Nephron progenitor cell (in vitro differentiated cells): ENCODE results near the gene PXK.

Source experiments
- DNase-seq: peaks from one replicate; pipeline ENCODE4 v3.0.0; 2021
- H3K27ac Mint-ChIP-seq: 2 replicates; pipeline ENCODE4 v1.8.0; 2021; ENCODE audit warnings: mild to moderate bottlenecking, moderate library complexity, mixed read lengths
- H3K27me3 Mint-ChIP-seq: 2 replicates; pipeline ENCODE4 v1.8.0; 2021; ENCODE audit warnings: mild to moderate bottlenecking, low read depth, mixed read lengths; ENCODE audit not compliant: poor library complexity
- H3K36me3 Mint-ChIP-seq: 2 replicates; pipeline ENCODE4 v1.8.0; 2021; ENCODE audit warnings: low read depth, mixed read lengths
- H3K4me1 Mint-ChIP-seq: 2 replicates; pipeline ENCODE4 v1.8.0; 2021; ENCODE audit warnings: mixed read lengths
- H3K4me3 Mint-ChIP-seq: 2 replicates; pipeline ENCODE4 v1.8.0; 2021; ENCODE audit warnings: mild to moderate bottlenecking, moderate library complexity, mixed read lengths
- H3K9me3 Mint-ChIP-seq: 2 replicates; pipeline ENCODE4 v1.8.0; 2021; ENCODE audit warnings: mild to moderate bottlenecking, moderate library complexity, mixed read lengths
- TF ChIP-seq, protein P1 (sequence below): fragments of 200-600 bp; sonication (generic); IDR thresholded peaks from 2 replicates; pipeline ENCODE4 v1.5.0; 2021; ENCODE audit warnings: antibody characterized with exemption

Gene PXK

GRCh38 chr3:58441514-58442450 lies 109.1 kb downstream of the PXK start:
- peaks cover 16% of the 10 kb centered on the region for H3K4me1 Mint-ChIP-seq
- H3K36me3 Mint-ChIP-seq = no peaks in the 10 kb centered on the region
- no peak overlapping the region for H3K27ac Mint-ChIP-seq
- no peak overlapping the region for H3K4me3 Mint-ChIP-seq
- H3K27me3 Mint-ChIP-seq = peaks cover 5% of the 10 kb centered on the region
- TF ChIP-seq, protein P1, sequence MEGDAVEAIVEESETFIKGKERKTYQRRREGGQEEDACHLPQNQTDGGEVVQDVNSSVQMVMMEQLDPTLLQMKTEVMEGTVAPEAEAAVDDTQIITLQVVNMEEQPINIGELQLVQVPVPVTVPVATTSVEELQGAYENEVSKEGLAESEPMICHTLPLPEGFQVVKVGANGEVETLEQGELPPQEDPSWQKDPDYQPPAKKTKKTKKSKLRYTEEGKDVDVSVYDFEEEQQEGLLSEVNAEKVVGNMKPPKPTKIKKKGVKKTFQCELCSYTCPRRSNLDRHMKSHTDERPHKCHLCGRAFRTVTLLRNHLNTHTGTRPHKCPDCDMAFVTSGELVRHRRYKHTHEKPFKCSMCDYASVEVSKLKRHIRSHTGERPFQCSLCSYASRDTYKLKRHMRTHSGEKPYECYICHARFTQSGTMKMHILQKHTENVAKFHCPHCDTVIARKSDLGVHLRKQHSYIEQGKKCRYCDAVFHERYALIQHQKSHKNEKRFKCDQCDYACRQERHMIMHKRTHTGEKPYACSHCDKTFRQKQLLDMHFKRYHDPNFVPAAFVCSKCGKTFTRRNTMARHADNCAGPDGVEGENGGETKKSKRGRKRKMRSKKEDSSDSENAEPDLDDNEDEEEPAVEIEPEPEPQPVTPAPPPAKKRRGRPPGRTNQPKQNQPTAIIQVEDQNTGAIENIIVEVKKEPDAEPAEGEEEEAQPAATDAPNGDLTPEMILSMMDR = no peak
- no peak for DNase-seq
- H3K9me3 Mint-ChIP-seq = no peaks in the 10 kb centered on the region

DNA sequence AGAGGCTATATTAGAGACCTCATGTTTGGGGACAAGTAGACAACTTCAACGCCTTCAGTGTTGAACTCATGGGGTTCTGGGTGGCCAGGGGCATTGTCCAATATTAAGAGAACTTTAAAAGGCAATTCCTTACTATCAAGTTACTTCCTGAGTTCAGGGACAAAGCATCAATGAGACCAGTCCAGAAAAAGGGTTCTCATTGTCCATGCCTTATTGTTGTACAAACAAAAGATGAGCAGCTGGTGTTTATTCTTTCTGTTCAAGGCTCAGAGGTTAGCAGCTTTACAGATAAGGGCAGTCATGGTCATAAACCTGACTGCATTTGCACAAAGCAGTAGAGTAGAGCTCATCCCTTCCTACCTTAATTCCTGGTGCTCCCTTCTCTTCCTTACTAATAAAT lies 119.5 kb downstream of the PXK start:
- Mint-ChIP-seq H3K4me3 (no peak overlapping the region), H3K4me1 (no peaks in the 10 kb centered on the region), H3K27me3 (peaks cover 2% of the 10 kb centered on the region), H3K36me3 (peaks cover 16% of the 10 kb centered on the region), H3K9me3 (peaks cover 45% of the 10 kb centered on the region), H3K27ac (no peak overlapping the region)
- DNase-seq = no peak
- TF ChIP-seq, protein P1 = no peak

GRCh38 chr3:58459160-58459559 lies 126.5 kb downstream of the PXK start:
- Mint-ChIP-seq H3K4me3 (no peak overlapping the region), H3K36me3 (peaks cover 11% of the 10 kb centered on the region), H3K27ac (no peak overlapping the region), H3K4me1 (peaks cover 14% of the 10 kb centered on the region), H3K27me3 (peaks cover 2% of the 10 kb centered on the region), H3K9me3 (peaks cover 26% of the 10 kb centered on the region)
- TF ChIP-seq, protein P1 = no peak
- DNase-seq = no peak

DNA sequence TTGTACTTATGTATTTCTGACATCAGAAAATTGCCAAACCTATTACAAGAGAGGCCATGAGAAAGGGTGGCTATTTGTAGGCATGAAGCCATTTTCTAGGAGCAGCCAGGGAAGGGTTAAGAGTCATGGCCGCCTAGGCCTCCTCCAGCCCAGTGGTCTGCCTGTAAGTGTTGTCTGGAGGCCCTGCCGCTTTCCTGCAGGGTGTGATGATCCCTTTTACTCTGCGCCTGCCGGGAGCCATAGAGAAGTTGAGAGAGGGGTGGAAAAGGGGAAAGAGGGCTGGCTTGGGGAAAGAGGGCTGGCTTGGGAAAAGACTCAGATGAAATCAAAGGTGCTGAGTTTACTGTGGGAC lies 130.1 kb downstream of the PXK start:
- Mint-ChIP-seq H3K4me3 (no peak overlapping the region), H3K4me1 (peaks cover 18% of the 10 kb centered on the region), H3K36me3 (no peaks in the 10 kb centered on the region), H3K9me3 (no peaks in the 10 kb centered on the region), H3K27ac (peak overlapping the region; percentile 66), H3K27me3 (peaks cover 2% of the 10 kb centered on the region)
- DNase-seq = no peak
- TF ChIP-seq, protein P1 = no peak

DNA sequence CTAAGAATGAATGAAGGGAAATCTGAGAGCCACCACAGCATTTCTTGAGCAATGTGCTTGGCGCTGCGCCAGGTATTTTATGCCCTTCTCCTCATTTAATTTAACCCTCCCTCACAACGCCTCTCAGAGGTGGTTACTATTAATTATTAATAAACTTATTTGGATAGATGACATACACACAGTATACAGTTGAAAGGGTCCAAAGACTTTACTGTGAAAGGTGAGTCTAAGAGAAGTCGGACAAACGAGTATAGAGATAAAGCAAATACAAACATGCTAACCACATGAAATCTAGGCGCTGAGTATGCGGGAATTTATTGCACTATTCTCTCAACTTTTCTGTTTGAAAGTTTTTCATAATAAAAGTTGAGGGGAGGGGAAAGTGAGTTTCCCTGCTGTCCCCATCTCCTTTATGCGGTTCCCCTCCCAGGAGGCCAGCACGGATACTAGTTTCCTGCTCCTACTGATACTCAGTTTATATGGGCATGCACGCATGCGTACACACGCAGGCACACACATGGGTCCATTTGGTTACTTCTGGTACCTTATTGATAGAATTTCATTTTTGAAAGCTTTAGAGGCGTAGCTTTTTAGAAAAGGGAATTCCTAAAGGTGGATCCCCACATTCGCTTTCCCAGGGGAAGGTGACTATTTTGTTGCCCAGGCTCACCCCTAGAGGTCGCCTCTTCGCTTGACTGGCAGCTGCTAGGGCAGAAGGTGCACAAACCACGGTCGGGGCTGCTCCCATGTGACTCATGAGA lies 130.7 kb downstream of the PXK start:
- Mint-ChIP-seq H3K27ac (peak overlapping the region; percentile 66), H3K9me3 (no peaks in the 10 kb centered on the region), H3K4me3 (no peak overlapping the region), H3K36me3 (no peaks in the 10 kb centered on the region), H3K4me1 (peaks cover 18% of the 10 kb centered on the region), H3K27me3 (no peaks in the 10 kb centered on the region)
- DNase-seq = peak; percentile 70
- TF ChIP-seq, protein P1 = peak; percentile 78
